Measurements from ENCODE around the gene SRRD. TPM values are rescaled to one million over a fixed set of nuclear protein-coding genes. Genes with fewer than 3 reads are reported as not detected.

SRRD gene
- total and polyA plus RNA-seq, 2 of the 8 experiments (the other 6 are each of a cell fraction or from before 2014, with no cell fraction given), result 17.1 to 25.3 TPM

DNA sequence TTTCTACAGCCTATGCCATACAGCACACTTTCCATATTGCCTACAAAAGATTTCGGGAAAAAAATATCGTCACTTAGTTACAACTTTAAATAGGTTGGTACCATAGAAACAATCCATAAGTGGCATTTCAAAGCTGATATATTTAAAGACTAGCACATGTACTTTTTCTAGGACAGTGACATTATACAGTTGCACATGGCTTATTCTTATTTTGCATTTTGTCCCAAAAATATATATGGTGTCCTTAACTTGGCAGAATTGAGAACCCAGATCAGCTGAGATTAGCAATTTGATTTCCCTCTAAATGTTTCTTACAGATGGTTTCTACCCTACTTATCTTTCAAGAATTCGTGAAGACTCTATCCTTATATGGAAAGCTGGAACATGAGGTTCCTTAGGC, 32.3 kb downstream of the SRRD start:
- Histone ChIP-seq H2BK20ac (ENCODE audit: low read length) (no peak overlapping the region), H3K23ac (ENCODE audit: insufficient read length) (no peak overlapping the region), H2AK5ac (ENCODE audit: low read depth, low read length) (no peak overlapping the region), H3K14ac (ENCODE audit: insufficient read length) (no peak overlapping the region), H2BK120ac (replicated peaks; ENCODE audit: low read depth, low read length) (no peak overlapping the region), H2BK12ac (ENCODE audit: low read depth, low read length) (no peak overlapping the region), H3K36me3 (ENCODE audit: control insufficient read depth in 2 of 4, insufficient read depth in 4 of 4, low read length in 3 of 4) (no peaks in the 10 kb centered on the region), H4K91ac (replicated peaks; ENCODE audit: insufficient read length, low read length) (no peak overlapping the region), H3K79me1 (ENCODE audit: low read depth, low read length) (no peaks in the 10 kb centered on the region; the same call in 1 of the 2 replicates), H4K8ac (ENCODE audit: extremely low read depth, insufficient read depth, low read length) (no peak overlapping the region), H3K4me2 (ENCODE audit: insufficient read depth in 1 of 2, low read depth in 2 of 2, low read length in 2 of 2) (no peak overlapping the region), H4K5ac (ENCODE audit: insufficient read length, low read depth, low read length) (no peak overlapping the region), H2BK5ac (ENCODE audit: low read depth, low read length) (no peak overlapping the region), H3K23me2 (ENCODE audit: low read depth, low read length) (peaks cover 6% of the 10 kb centered on the region; the same call in 1 of the 2 replicates), H3K4ac (replicated peaks; ENCODE audit: insufficient read length, low read depth, low read length) (no peak overlapping the region), H3K4me3 (ENCODE audit: extremely low read depth in 1 of 4, insufficient read depth in 2 of 4, low read depth in 3 of 4, low read length in 4 of 4) (no peak overlapping the region), H2BK15ac (ENCODE audit: low read length) (no peak overlapping the region), H4K20me1 (replicated peaks in 1 of 2; ENCODE audit: control insufficient read depth in 1 of 2, insufficient read depth in 2 of 2, low read length in 2 of 2) (no peaks in the 10 kb centered on the region), H3K4me1 (replicated peaks in 1 of 4; ENCODE audit: control insufficient read depth in 3 of 4, insufficient read depth in 4 of 4, low read length in 3 of 4) (peaks cover 0 to 5% (median 3%) of the 10 kb centered on the region in 4 experiments; a peak in 3 of 7 replicates), H3K56ac (replicated peaks; ENCODE audit: insufficient read length, low read depth, low read length) (no peak overlapping the region), H3K79me2 (ENCODE audit: control insufficient read depth in 1 of 2, insufficient read depth in 2 of 2, low read length in 2 of 2) (peaks cover 4 to 16% of the 10 kb centered on the region in 2 experiments), H3K27me3 (replicated peaks in 1 of 4; ENCODE audit: control insufficient read depth in 3 of 4, extremely low read depth in 1 of 4, insufficient read depth in 3 of 4, low read length in 3 of 4) (no peaks in the 10 kb centered on the region), H2AFZ (ENCODE audit: low read length) (no peak overlapping the region), H3K27ac (ENCODE audit: low read depth, low read length) (no peak overlapping the region), H3K9ac (replicated peaks in 1 of 4; ENCODE audit: extremely low read depth in 1 of 4, low read depth in 3 of 4, low read length in 3 of 4) (no peak overlapping the region), H3K18ac (ENCODE audit: extremely low read depth, low read length) (no peak overlapping the region), H3K9me3 (ENCODE audit: insufficient read depth in 2 of 2, low read depth in 1 of 2, low read length in 1 of 2) (no peaks in the 10 kb centered on the region)
- TF ChIP-seq GTF2F1 (IDR thresholded peaks at IDR 0.05; ENCODE audit: borderline replicate concordance, low read depth, low read length), result no peak
- TF ChIP-seq RNF2 (IDR thresholded peaks at IDR 0.05; ENCODE audit: borderline replicate concordance, low read depth, low read length, missing control alignments, poor library complexity, severe bottlenecking), result no peak
- TF ChIP-seq ASH2L (IDR thresholded peaks at IDR 0.05; ENCODE audit: low read length), result no peak
- TF ChIP-seq RFX5 (IDR thresholded peaks at IDR 0.05; ENCODE audit: borderline replicate concordance, low read depth, low read length), result no peak
- TF ChIP-seq SUZ12 (IDR thresholded peaks at IDR 0.05; ENCODE audit: low read length), result no peak
- TF ChIP-seq YY1 (IDR thresholded peaks at IDR 0.05; ENCODE audit: low read depth, low read length), result no peak
- no peak for TF ChIP-seq CBX8 (IDR thresholded peaks at IDR 0.05; ENCODE audit: borderline replicate concordance, low read depth, low read length)
- TF ChIP-seq EP300 (IDR thresholded peaks at IDR 0.05; ENCODE audit: borderline replicate concordance in 1 of 2, low read depth in 2 of 2, low read length in 2 of 2), result no peak
- no peak for TF ChIP-seq BRCA1 (IDR thresholded peaks at IDR 0.05; ENCODE audit: low read depth, low read length)
- TF ChIP-seq CHD1 (IDR thresholded peaks at IDR 0.05; ENCODE audit: low read depth, low read length), result no peak
- no peak for FAIRE-seq
- 92% methylated on average over 3 of the region's 3 CpGs; no CpG with 5 or more reads in 1 of the 2 experiments for WGBS, 2 experiments (ENCODE audit: extremely low coverage in 1 of 2, insufficient coverage in 1 of 2, insufficient read length in 1 of 2, insufficient replicate concordance in 2 of 2, low coverage in 1 of 2, low lambda C conversion rate in 2 of 2, missing lambda C conversion rate in 1 of 2)
- DNase-seq (ENCODE audit: low read depth in 1 of 2, low spot score in 2 of 2), result no peak
- ChIA-PET CTCF (ENCODE audit: partially characterized antibody) (interaction anchor here (0.6 to 1.8 kb wide), 3 partner anchors 22 to 55 kb away, joined by 3 to 5 read pairs (median 3); no protein-coding TSS in a partner anchor), POLR2A (ENCODE audit: partially characterized antibody) (interaction anchor here (1.1 to 2.3 kb wide), 7 partner anchors 9 to 63 kb away, joined by 3 to 9 read pairs (median 4); partner anchors contain the start of genes HPS4 and SRRD)
